Stomach (tissue), 9 donors: ENCODE results near the gene TMX3. TPM values are rescaled to one million over a fixed set of nuclear protein-coding genes. Genes with fewer than 3 reads are reported as not detected.
A peak's percentile ranks its signal among the peaks of the same experiment; 100 is the strongest.

Experiments used
- DNase-seq, 2 donors: peaks; one replicate each; pipeline versions ENCODE4 v3.0.0 to v3.0.0-alpha.2; 2013 to 2019
- H3K27ac ChIP-seq, 5 donors: fragments of 200-600 bp in 4 of 5; sonication (generic) in 4 of 5; one replicate each; pipeline ENCODE4 v1.5.1; 2013 to 2019; ENCODE audit warnings: mild to moderate bottlenecking in 1 of 5, moderate library complexity in 1 of 5
- H3K27me3 ChIP-seq, 3 donors: fragments of 200-600 bp; sonication (generic); one replicate each; pipeline ENCODE4 v1.5.1; 2017 to 2019; ENCODE audit warnings: mixed run types in 1 of 3
- H3K36me3 ChIP-seq, 4 donors: fragments of 200-600 bp; sonication (generic); 1 replicate in 3 of 4; 2 replicates in 1 of 4; pipeline ENCODE4 v1.5.1; 2016 to 2019
- H3K4me1 ChIP-seq, 4 donors: fragments of 200-600 bp; sonication (generic); one replicate each; pipeline ENCODE4 v1.5.1; 2016 to 2019
- H3K4me3 ChIP-seq, 4 donors: fragments of 200-600 bp; sonication (generic) in 3 of 4; one replicate each; pipeline ENCODE4 v1.5.1; 2016 to 2019; ENCODE audit warnings: mild to moderate bottlenecking in 1 of 4
- H3K9me3 ChIP-seq, 4 donors: fragments of 200-600 bp; sonication (generic); one replicate each; pipeline ENCODE4 v1.5.1; 2016 to 2019
- EP300 ChIP-seq: sonication (generic); formaldehyde crosslinking; IDR thresholded peaks from one replicate; pipeline ENCODE4 v1.6.1; 2017; ENCODE audit warnings: antibody characterized with exemption
- POLR2A ChIP-seq, 4 donors: fragments of 450-650 bp; IDR thresholded peaks; one replicate each; pipeline ENCODE4 v1.6.1; 2016; ENCODE audit warnings: antibody characterized with exemption in 4 of 4, control low read depth in 2 of 4, mild to moderate bottlenecking in 1 of 4, moderate library complexity in 1 of 4
- POLR2AphosphoS5 ChIP-seq, 3 donors: sonication (generic); formaldehyde crosslinking; IDR thresholded peaks; one replicate each; pipeline ENCODE4 v1.6.1; 2016; ENCODE audit warnings: antibody characterized with exemption in 3 of 3
- WGBS, 5 donors: extraction: QIAGEN DNeasy Blood & Tissue Kit in 3 of 5; methylation state at CpG; one replicate each; pipeline versions ENCODE4 v1.1.5 to v1.1.7; 2013 to 2018; 5-methylcytosine and 5-hydroxymethylcytosine counted together
- intact Hi-C: fragments of 100-400 bp; cut with DNase I; formaldehyde crosslinking; loops from one replicate; pipeline ENCODE4 v1.15.1; 2023; ENCODE audit warnings: low total_unique reads
- polyA plus RNA-seq, 3 donors: library from polyadenylated mRNA; stranded (reverse); fragments of 200-250 nt; gene quantifications; one replicate each; pipeline ENCODE4 v1.2.3, GENCODE V29; 2013
- total RNA-seq, 5 donors: library from RNA; depleted of rRNA; stranded (reverse); fragments of >200 nt; gene quantifications; one replicate each; pipeline versions ENCODE4 v1.1.0 to v1.2.3, GENCODE V29; 2014 to 2016
- TF ChIP-seq, protein P1 (sequence below), 7 experiments: fragments of 450-650 bp in 4 of 7; fragments of 200-600 bp in 3 of 7; sonication (generic) in 3 of 7; IDR thresholded peaks; one replicate each; pipeline ENCODE4 v1.5.1; 2016 to 2019; ENCODE audit warnings: antibody characterized with exemption in 7 of 7, control low read depth in 2 of 7, mild to moderate bottlenecking in 1 of 7
- donor health status: healthy with polysubstance abuse.
- donor health status: Bipolar disorder and iron deficiency.
- donor health status: healthy.

The TMX3 gene
- total and polyA plus RNA-seq, 8 donors: 4.3 to 112 (median 22.0) TPM

DNA sequence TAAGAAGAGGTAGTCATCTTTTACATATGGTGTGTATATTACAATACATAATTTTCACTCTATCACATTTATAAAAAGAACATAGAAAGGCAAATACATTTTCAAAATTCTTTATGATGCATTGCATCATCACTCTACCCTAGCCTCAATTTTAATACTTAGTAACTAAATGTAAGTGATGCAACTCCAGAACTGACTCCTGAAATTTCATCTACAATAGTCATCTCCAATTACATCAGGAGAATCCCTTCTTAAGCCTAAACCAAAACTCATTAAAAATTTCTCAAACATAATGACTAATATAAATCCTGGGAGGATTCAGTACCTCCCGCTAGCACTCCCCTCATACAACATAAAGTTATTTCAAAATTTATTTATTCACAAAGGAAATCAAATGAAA lies 15.9 kb downstream of the TMX3 start:
- Histone ChIP-seq H3K36me3 (peaks cover 16 to 60% (median 49%) of the 10 kb centered on the region in 4 donors), H3K4me3 (no peak overlapping the region), H3K9me3 (no peaks in the 10 kb centered on the region), H3K4me1 (no peaks in the 10 kb centered on the region), H3K27me3 (no peaks in the 10 kb centered on the region), H3K27ac (no peak overlapping the region)
- intact Hi-C loops: no loop called here
- WGBS, 5 donors: 92 to 100% (median 96%) methylated on average over 1 of the region's 1 CpG
- no peak for TF ChIP-seq POLR2AphosphoS5 (IDR thresholded peaks at IDR 0.05)
- TF ChIP-seq, protein P1, sequence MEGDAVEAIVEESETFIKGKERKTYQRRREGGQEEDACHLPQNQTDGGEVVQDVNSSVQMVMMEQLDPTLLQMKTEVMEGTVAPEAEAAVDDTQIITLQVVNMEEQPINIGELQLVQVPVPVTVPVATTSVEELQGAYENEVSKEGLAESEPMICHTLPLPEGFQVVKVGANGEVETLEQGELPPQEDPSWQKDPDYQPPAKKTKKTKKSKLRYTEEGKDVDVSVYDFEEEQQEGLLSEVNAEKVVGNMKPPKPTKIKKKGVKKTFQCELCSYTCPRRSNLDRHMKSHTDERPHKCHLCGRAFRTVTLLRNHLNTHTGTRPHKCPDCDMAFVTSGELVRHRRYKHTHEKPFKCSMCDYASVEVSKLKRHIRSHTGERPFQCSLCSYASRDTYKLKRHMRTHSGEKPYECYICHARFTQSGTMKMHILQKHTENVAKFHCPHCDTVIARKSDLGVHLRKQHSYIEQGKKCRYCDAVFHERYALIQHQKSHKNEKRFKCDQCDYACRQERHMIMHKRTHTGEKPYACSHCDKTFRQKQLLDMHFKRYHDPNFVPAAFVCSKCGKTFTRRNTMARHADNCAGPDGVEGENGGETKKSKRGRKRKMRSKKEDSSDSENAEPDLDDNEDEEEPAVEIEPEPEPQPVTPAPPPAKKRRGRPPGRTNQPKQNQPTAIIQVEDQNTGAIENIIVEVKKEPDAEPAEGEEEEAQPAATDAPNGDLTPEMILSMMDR (IDR thresholded peaks at IDR 0.05): no peak
- no peak for TF ChIP-seq POLR2A (IDR thresholded peaks at IDR 0.05)
- no peak for TF ChIP-seq EP300
- no peak for DNase-seq

GRCh38 chr18:68696937-68697336 lies 18.0 kb downstream of the TMX3 start:
- 92 to 100% (median 94%) methylated on average over 2 of the region's 2 CpGs for WGBS, 5 donors
- Histone ChIP-seq H3K36me3 (peaks cover 22 to 68% (median 57%) of the 10 kb centered on the region in 4 donors), H3K4me1 (no peaks in the 10 kb centered on the region), H3K27me3 (no peaks in the 10 kb centered on the region), H3K27ac (no peak overlapping the region), H3K9me3 (no peaks in the 10 kb centered on the region), H3K4me3 (no peak overlapping the region)
- intact Hi-C loops: no loop called here
- TF ChIP-seq POLR2A (IDR thresholded peaks at IDR 0.05) (no peak), EP300 (no peak), POLR2AphosphoS5 (IDR thresholded peaks at IDR 0.05) (no peak)
- TF ChIP-seq, protein P1 (IDR thresholded peaks at IDR 0.05): no peak
- DNase-seq: no peak

DNA sequence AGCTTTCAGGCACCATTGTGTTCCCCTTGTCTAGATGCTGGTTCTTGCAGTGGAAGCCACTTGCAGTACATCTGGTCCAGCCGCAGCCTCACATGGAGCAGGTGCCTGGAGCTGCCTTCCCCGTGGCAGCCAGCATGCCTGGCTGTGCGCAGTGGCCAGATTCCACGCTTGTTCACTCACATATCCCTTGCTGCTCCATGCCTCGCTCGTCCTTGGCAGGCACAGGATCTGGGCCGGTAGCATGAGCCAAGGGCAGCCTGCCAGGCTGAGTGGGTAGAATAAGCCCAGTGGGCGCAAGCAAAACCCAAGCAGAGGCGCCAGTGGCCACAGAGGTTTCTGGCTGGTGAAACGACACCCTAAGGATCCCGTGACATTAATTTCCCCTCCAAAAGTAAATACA lies 20.6 kb downstream of the TMX3 start:
- intact Hi-C loops: no loop called here
- WGBS, 5 donors: 85 to 98% (median 92%) methylated on average over 11 of the region's 11 CpGs
- Histone ChIP-seq H3K9me3 (no peaks in the 10 kb centered on the region), H3K4me1 (no peaks in the 10 kb centered on the region), H3K4me3 (no peak overlapping the region), H3K27me3 (no peaks in the 10 kb centered on the region), H3K27ac (no peak overlapping the region), H3K36me3 (peaks cover 22 to 75% (median 62%) of the 10 kb centered on the region in 4 donors)
- TF ChIP-seq POLR2AphosphoS5 (IDR thresholded peaks at IDR 0.05): no peak
- no peak for TF ChIP-seq EP300
- TF ChIP-seq, protein P1 (IDR thresholded peaks at IDR 0.05): no peak
- no peak for DNase-seq

- Histone ChIP-seq H3K4me1 (no peaks in the 10 kb centered on the region), H3K36me3 (peaks cover 22 to 79% (median 66%) of the 10 kb centered on the region in 4 donors), H3K9me3 (no peaks in the 10 kb centered on the region), H3K27me3 (no peaks in the 10 kb centered on the region), H3K4me3 (no peak overlapping the region), H3K27ac (no peak overlapping the region)
- 83 to 98% (median 96%) methylated on average over 13 to 26 of the region's 26 CpGs for WGBS, 5 donors
- DNase-seq: no peak
- no peak for TF ChIP-seq POLR2A (IDR thresholded peaks at IDR 0.05)
- intact Hi-C loops: no loop called here
These were observed 21.7 kb downstream of the TMX3 start for GRCh38 chr18:68693091-68693815.

DNA sequence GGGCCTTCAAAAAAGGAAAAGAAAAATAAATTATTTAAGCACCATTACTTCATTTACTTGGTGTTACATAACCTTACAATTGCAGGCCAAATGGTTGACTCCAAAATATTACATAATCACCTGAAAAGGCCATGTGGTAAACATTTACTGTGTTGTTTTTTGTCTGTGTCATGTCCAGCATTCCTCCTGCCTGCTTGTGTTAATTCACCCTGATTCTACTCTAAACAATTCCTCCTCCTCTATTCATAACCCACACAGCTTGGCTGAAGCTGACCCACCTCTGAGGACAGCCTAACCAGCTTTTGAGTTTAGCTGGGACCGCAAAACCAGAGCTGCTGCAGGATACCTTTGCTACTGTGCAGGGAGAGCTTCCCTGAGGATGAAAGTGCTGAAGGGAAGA lies 35.4 kb downstream of the TMX3 start:
- DNase-seq: no peak
- WGBS, 5 donors: 48 to 100% (median 87%) methylated on average over 1 of the region's 1 CpG
- H3K4me3 ChIP-seq: no peak overlapping the region
- peaks cover 0 to 8% (median 3%) of the 10 kb centered on the region in 4 donors for H3K4me1 ChIP-seq
- no peaks in the 10 kb centered on the region for H3K27me3 ChIP-seq
- no peaks in the 10 kb centered on the region for H3K9me3 ChIP-seq
- no peak overlapping the region for H3K27ac ChIP-seq
- intact Hi-C loops: no loop called here
- H3K36me3 ChIP-seq: peaks cover 5 to 93% (median 83%) of the 10 kb centered on the region in 4 donors
- TF ChIP-seq EP300: no peak
- peak in 2 of 3 donors; percentile 31 to 56 for TF ChIP-seq POLR2AphosphoS5 (IDR thresholded peaks at IDR 0.05)
